Ectodermal cell (in vitro differentiated cells): ENCODE results near the gene ARF4.
A peak's percentile ranks its signal among the peaks of the same experiment; 100 is the strongest.
"Not testable (repeated sequence)": the region's sequence is repeated elsewhere in the genome, so short reads cannot be mapped to it uniquely, and the experiment has no call there.

ENCODE experiments used
- H3K27ac ChIP-seq: 2 replicates; pipeline ENCODE4 v1.7.0; 2013; ENCODE audit warnings: mild to moderate bottlenecking, low read depth, low read length; ENCODE audit not compliant: insufficient read depth, poor library complexity, severe bottlenecking
- H3K27me3 ChIP-seq: 2 replicates; pipeline ENCODE4 v1.7.0; 2013; ENCODE audit warnings: mild to moderate bottlenecking, low read length; ENCODE audit not compliant: insufficient read depth, control insufficient read depth, poor library complexity, severe bottlenecking
- H3K36me3 ChIP-seq: one replicate; pipeline ENCODE4 v1.7.0; 2013; ENCODE audit warnings: low read length; ENCODE audit not compliant: control insufficient read depth, insufficient read depth
- H3K4me1 ChIP-seq: one replicate; pipeline ENCODE4 v1.7.0; 2013; ENCODE audit warnings: low read length; ENCODE audit not compliant: control insufficient read depth, insufficient read depth
- H3K4me3 ChIP-seq: 2 replicates; pipeline ENCODE4 v1.7.0; 2013; ENCODE audit warnings: low read depth, low read length, control low read depth; ENCODE audit not compliant: insufficient read depth
- H3K9me3 ChIP-seq: 2 replicates; pipeline ENCODE4 v1.7.0; 2013; ENCODE audit warnings: mild to moderate bottlenecking, low read length, moderate library complexity; ENCODE audit not compliant: control insufficient read depth
- WGBS, 2 experiments: methylation state at CpG; one replicate each; pipeline ENCODE4 v1.1.7; 2013; ENCODE audit warnings: missing lambda C conversion rate in 2 of 2; 5-methylcytosine and 5-hydroxymethylcytosine counted together

ARF4 gene

DNA sequence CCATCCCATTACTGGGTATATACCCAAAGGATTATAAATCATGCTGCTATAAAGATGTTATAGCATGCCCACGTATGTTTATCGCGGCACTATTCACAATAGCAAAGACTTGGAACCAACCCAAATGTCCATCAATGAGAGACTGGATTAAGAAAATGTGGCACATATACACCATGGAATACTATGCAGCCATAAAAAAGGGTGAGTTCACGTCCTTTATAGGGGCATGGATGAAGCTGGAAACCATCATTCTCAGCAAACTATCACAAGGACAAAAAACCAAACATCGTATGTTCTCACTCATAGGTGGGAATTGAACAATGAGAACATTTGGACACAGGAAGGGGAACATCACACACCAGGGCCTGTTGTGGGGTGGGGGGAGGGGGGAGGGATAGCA lies 14.7 kb upstream of the ARF4 start:
- H3K27me3 ChIP-seq, H3K4me3 ChIP-seq, H3K4me1 ChIP-seq, H3K36me3 ChIP-seq, H3K9me3 ChIP-seq, H3K27ac ChIP-seq: not testable (repeated sequence)
- 94 to 98% methylated on average over 3 of the region's 5 CpGs for WGBS, 2 experiments

DNA sequence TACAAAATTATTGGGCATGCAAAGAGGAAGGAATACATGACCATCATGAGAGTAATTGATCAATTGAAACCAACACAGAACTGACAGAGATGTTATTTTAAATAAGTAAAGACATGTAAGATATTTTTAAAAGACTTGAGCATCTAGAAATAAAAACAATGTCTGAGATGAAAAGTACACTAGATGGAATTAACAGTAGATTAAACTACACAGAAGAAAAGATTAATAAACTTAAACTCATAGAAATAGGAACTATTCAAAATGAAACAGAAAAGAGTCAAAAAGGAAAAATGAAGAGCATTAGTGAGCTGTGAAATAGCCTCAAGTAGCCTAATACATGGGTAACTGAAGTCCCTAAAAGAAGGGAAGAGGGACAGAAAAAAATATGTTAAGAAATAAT lies 8.5 kb upstream of the ARF4 start:
- Histone ChIP-seq H3K36me3 (no peaks in the 10 kb centered on the region), H3K9me3 (no peaks in the 10 kb centered on the region), H3K27ac (no peak overlapping the region), H3K4me3 (no peak overlapping the region), H3K27me3 (no peaks in the 10 kb centered on the region), H3K4me1 (no peaks in the 10 kb centered on the region)

DNA sequence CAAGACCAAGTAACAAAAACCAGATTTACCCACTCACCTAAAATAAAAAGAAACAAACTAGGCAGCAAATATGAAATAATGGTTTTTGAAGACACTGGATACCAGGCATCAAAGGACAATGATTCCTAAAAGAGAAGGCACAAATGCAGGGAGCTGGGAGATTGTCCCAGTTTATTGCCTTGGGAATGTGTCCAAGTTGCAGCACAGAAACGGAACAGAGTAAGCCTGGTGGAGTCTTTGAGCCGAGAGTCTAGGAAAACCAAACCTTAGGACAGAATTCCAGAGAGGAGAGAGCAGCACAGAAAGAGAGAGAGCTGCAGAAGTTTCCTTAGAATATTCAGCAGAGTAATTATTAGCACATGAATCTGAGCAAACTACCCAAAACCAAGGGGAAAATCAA lies 7.8 kb upstream of the ARF4 start:
- no peak overlapping the region for H3K4me3 ChIP-seq
- no peaks in the 10 kb centered on the region for H3K4me1 ChIP-seq
- no peaks in the 10 kb centered on the region for H3K9me3 ChIP-seq
- no peaks in the 10 kb centered on the region for H3K27me3 ChIP-seq
- H3K27ac ChIP-seq, result no peak overlapping the region
- H3K36me3 ChIP-seq, result no peaks in the 10 kb centered on the region
- WGBS, 2 experiments, result 92 to 98% methylated on average over 2 of the region's 2 CpGs

DNA sequence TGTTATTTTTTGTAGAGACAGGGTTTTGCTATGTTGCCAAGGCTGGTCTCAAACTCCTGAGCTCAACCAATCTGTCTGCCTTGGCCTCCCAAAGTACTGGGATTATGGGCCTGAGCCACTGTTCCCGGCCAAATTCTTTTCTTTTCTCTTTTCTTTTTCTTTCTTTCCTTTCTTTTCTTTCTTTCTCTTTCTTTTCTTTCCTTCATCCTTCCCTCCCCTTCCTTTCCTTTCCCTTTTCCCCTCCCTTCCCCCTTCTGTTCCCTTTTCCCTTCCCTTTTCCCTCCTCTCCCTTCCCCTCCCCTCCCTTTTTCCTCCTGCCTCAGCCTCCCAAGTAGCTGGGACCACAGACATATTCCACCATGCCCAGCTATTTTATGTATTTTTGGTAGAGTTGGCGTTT lies 3.1 kb upstream of the ARF4 start:
- 90 to 91% methylated on average over 2 of the region's 2 CpGs for WGBS, 2 experiments
- H3K36me3 ChIP-seq, result no peaks in the 10 kb centered on the region
- peaks cover 6% of the 10 kb centered on the region for H3K4me1 ChIP-seq
- H3K27me3 ChIP-seq, result no peaks in the 10 kb centered on the region
- H3K4me3 ChIP-seq, result no peak overlapping the region
- no peaks in the 10 kb centered on the region for H3K9me3 ChIP-seq
- H3K27ac ChIP-seq, result no peak overlapping the region

DNA sequence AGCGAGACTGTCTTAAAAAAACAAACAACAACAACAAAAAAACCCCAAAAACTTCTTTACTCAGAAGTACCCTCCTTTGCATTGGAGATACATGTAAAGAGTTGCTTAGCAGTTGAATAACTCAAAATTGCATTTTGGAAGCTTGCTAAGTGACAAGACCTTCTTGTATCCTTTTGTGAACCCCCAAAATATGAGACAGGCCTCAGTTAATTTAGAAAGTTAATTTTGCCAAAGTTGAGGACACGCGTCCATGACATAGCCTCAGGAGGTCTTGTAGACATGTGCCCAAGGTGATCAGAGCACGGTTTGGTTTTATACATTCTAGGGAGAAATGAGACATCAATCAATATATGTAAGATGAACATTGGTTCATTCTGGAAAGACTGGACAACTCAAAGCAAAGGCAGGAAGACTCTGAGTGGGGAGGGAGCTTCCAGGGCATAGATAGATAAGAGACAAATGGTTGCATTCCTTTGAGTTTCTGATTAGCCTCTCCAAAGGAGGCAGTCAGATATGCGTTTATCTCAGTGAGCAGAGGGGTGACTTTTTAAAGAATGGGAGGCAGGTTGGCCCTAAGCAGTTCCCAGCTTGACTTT lies 1.7 kb upstream of the ARF4 start:
- Histone ChIP-seq H3K27me3 (no peaks in the 10 kb centered on the region), H3K27ac (no peak overlapping the region), H3K4me3 (peak overlapping the region; percentile 69), H3K9me3 (no peaks in the 10 kb centered on the region), H3K36me3 (no peaks in the 10 kb centered on the region), H3K4me1 (peaks cover 9% of the 10 kb centered on the region)
- WGBS, 2 experiments, result 77 to 83% methylated on average over 5 of the region's 5 CpGs

DNA sequence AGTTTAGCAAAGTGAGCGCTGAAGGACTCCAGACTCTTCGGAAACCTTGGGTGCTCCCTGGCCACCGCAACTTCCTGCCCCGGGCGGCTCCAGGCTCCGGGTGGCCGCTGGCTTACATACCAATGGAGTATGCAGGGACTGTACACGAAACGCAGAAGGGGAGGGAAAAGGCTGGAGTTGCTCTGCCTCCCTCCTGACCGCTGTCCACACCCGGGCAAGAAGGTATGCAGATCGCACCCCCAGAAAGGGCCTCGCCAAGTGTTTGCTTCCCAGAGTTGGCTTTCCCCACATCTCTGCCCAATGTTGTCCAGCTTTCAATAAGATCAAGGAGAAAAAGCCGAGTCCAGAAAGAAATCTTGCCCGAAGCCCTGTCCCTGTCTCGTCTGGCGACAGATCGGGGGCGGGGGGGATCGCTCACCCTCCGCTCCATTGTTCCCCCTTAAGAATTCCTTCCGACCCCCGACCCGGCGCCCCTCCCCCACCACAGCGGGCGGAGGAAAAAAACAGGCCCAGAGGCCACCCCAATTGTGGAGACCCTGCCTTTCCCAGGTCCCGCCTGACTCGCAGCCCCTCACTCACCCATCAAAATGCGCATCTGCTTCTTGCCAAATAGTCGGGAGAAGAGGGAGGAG lies 533 bp downstream of the ARF4 start:
- 0% methylated on average over 31 of the region's 31 CpGs for WGBS, 2 experiments
- H3K4me3 ChIP-seq, result peak overlapping the region; percentile 69
- no peaks in the 10 kb centered on the region for H3K27me3 ChIP-seq
- no peaks in the 10 kb centered on the region for H3K9me3 ChIP-seq
- H3K36me3 ChIP-seq, result no peaks in the 10 kb centered on the region
- peaks cover 9% of the 10 kb centered on the region for H3K4me1 ChIP-seq
- H3K27ac ChIP-seq, result peak overlapping the region; percentile 100

DNA sequence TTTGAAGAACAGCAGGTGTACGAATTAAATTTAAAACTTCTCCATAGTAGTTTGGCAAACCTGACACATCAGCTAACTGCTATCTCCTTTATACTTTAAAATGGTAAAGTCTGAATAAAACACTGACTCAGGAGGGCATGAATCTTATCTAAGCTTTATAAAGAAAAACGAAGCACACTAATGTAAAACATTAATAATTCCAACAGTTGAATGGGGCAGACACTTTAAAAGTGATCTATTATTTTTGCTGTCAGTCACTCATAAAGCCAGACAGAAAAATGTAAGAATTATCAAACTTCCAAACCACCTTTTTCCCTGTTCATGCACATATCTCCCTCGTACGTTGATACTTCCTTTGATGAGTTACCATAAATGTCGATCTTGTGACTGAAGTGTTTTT lies 2.6 kb downstream of the ARF4 start:
- H3K4me1 ChIP-seq, result peaks cover 9% of the 10 kb centered on the region
- 89 to 94% methylated on average over 5 of the region's 5 CpGs for WGBS, 2 experiments
- no peaks in the 10 kb centered on the region for H3K27me3 ChIP-seq
- H3K27ac ChIP-seq, result no peak overlapping the region
- H3K9me3 ChIP-seq, result no peaks in the 10 kb centered on the region
- H3K36me3 ChIP-seq, result no peaks in the 10 kb centered on the region
- no peak overlapping the region for H3K4me3 ChIP-seq

DNA sequence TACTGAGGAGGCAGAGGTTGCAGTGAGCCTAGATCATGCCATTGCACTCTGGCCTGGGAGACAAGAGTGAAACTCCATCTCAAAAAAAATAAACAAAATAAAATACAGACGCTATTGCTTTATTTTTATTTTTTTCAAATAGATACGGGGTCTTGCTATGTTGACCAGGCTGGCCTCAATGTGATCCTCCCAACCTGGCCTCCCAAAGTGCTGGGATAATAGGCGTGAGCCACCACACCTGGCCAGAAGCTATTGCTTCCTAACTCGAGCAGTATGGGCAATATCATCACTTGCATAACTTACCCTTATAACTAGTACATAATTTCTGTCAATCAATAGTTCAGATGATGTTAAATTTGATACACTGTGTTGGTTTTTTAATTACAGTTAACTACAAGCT lies 3.0 kb downstream of the ARF4 start:
- H3K4me3 ChIP-seq, result no peak overlapping the region
- H3K36me3 ChIP-seq, result no peaks in the 10 kb centered on the region
- H3K27ac ChIP-seq, result no peak overlapping the region
- H3K9me3 ChIP-seq, result no peaks in the 10 kb centered on the region
- no peaks in the 10 kb centered on the region for H3K27me3 ChIP-seq
- 92 to 97% methylated on average over 4 of the region's 4 CpGs for WGBS, 2 experiments
- peaks cover 9% of the 10 kb centered on the region for H3K4me1 ChIP-seq

DNA sequence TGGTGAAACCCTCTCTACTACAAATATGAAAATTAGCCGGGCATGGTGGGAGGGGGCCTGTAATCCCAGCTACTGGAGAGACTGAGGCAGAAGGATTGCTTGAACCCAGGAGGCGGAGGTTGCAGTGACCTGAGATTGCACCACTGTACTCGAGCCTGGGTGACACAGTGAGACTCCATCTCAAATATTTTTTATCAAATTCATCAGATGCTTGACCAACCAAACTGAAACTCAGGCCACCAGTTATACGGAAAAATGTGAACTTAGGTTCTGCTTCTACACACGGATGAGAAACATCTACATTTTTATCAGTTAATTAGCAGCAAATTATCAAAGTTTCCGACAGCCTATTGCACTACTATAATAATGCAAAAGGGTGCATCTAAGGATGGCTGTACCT lies 4.8 kb downstream of the ARF4 start:
- Histone ChIP-seq H3K4me1 (peaks cover 9% of the 10 kb centered on the region), H3K9me3 (no peaks in the 10 kb centered on the region), H3K27ac (no peak overlapping the region), H3K27me3 (no peaks in the 10 kb centered on the region), H3K4me3 (no peak overlapping the region), H3K36me3 (no peaks in the 10 kb centered on the region)
- 77% methylated on average over 6 of the region's 6 CpGs for WGBS, 2 experiments

DNA sequence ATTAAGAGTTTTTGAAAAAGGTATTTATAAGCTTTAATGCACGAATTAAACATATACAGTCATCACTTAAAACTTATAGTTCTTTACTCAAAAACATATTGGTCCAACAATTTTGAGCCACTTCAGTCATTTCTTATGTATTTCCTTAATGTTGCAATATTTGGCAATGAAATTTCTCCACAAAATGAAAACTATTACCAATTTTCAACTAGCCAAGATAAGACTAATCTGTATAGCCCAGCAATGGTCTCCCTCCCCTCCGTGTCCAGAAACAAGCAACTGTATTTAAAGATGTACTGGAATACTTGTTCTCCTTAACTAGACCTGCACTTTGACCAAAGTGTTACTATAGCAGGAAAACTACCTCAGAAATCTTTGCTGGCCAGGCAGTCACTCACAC lies 9.2 kb downstream of the ARF4 start:
- 98 to 100% methylated on average over 1 to 2 of the region's 2 CpGs for WGBS, 2 experiments
- Histone ChIP-seq H3K9me3 (no peaks in the 10 kb centered on the region), H3K4me1 (no peaks in the 10 kb centered on the region), H3K27ac (no peak overlapping the region), H3K27me3 (no peaks in the 10 kb centered on the region), H3K4me3 (no peak overlapping the region), H3K36me3 (peaks cover 7% of the 10 kb centered on the region)

DNA sequence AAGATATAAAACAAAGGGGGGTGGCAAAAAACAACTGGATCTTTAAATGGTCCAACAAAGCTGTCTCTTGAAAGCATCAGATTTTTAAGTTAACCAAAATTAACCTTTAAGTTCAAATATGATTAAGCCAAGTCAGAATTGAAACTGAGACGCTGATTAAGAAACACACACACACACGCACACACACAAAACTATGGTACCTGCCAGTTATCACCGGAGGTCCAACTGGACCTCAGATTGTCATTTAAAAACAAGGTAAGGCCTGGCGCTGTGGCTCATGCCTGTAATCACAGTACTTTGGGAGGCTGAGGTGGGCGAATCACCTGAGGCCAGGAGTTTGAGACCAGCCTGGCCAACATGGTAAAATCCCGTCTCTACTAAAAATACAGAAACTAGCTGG lies 10.4 kb downstream of the ARF4 start:
- Histone ChIP-seq H3K27ac (no peak overlapping the region), H3K4me1 (no peaks in the 10 kb centered on the region), H3K27me3 (no peaks in the 10 kb centered on the region), H3K4me3 (no peak overlapping the region), H3K9me3 (no peaks in the 10 kb centered on the region), H3K36me3 (peaks cover 10% of the 10 kb centered on the region)
- WGBS, 2 experiments, result 77 to 79% methylated on average over 6 of the region's 6 CpGs
